IPS-NIHi7 (cell line): ENCODE measurements around the gene ARHGDIA.

Experiments
- DNase-seq: peaks from one replicate; pipeline ENCODE4 v3.0.0; 2012; ENCODE audit warnings: mixed read lengths; ENCODE audit errors: extremely low spot score

Gene ARHGDIA

GRCh38 chr17:81823820-81824550, 47.2 kb downstream of the ARHGDIA start:
- no peak for DNase-seq

- DNase-seq, result no peak
Observed at GRCh38 chr17:81822996-81823819, 47.9 kb downstream of the ARHGDIA start.

DNA sequence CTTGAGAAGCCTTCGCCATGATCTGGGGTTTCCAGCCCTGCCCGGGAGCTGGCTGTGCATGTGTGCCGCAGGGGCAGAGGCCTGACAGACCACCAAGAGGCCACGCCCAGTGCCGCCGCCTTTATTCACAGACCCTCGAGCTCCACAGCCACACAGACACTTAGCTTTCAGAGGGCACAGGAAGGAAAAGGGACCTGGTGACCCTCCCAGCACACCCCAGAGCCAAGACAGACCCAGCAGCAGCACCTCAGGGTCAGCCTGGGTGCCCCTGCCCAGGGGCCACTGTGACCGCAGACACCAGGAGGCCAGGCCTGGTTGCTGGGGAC, 48.9 kb downstream of the ARHGDIA start:
- DNase-seq, result no peak

GRCh38 chr17:81821603-81822311, 49.4 kb downstream of the ARHGDIA start:
- peak; percentile 75 for DNase-seq

DNA sequence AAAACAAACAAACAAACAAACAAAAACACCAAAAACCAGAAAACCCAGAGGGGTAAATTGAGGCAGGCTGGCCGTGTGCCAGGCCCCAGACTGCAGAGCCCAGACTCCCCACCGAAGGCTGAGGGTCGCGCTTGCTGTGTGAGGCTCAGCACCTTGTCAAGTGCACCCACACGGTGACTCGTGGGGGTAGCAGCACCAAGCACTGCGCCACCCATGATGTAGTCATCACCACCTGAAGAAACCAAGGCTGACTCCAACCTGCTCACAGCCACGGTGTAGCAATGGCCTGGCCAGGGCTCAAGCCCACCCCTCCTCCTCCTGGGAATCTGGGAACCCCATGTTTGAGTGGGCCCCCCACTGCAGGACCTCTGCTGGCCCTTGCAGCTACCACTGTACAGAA, 50.0 kb downstream of the ARHGDIA start:
- no peak for DNase-seq

GRCh38 chr17:81819708-81820107, 51.4 kb downstream of the ARHGDIA start:
- no peak for DNase-seq

DNA sequence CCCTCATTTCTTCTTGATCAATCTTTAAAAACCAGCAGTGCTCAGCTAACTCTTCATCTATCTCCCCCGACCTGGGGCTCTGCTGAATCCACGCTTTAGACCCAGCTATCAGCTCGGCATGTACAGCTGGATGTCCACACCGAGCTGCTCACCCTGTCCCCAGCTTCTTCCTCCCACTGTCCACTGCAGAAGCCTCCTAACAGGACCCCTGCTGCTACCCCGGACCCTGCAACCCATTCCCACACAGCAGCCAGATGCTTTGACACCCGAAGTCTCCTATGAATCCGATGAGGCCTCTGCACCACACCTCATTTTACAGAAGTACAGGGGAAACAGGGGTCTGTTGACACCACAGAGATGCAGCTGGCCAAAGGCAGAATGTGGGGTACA, 53.4 kb downstream of the ARHGDIA start:
- DNase-seq, result no peak
